ENCODE data around the gene FYB1.
A peak's percentile ranks its signal among the peaks of the same experiment; 100 is the strongest.

The FYB1 gene

GRCh38 chr5:39158127-39158593 lies 61.2 kb downstream of the FYB1 start:
- peak; percentile 49 for DNase-seq

- no peak for DNase-seq
These were observed 61.7 kb downstream of the FYB1 start for GRCh38 chr5:39157701-39158100.

- no peak for DNase-seq
These were observed 63.3 kb downstream of the FYB1 start for GRCh38 chr5:39156082-39156481.

GRCh38 chr5:39151745-39152144 lies 67.6 kb downstream of the FYB1 start:
- DNase-seq = no peak

GRCh38 chr5:39149966-39150365 lies 69.4 kb downstream of the FYB1 start:
- no peak for DNase-seq

- peak; percentile 20 for DNase-seq
These were observed 70.3 kb downstream of the FYB1 start for GRCh38 chr5:39148983-39149534.

GRCh38 chr5:39146831-39147540 lies 72.4 kb downstream of the FYB1 start:
- DNase-seq = no peak

GRCh38 chr5:39143151-39143860 lies 76.1 kb downstream of the FYB1 start:
- DNase-seq = no peak

- DNase-seq = peak; percentile 40
These were observed 78.7 kb downstream of the FYB1 start for GRCh38 chr5:39140558-39141168.

- DNase-seq = peak; percentile 96
These were observed 80.5 kb downstream of the FYB1 start for GRCh38 chr5:39138892-39139291.

- DNase-seq = no peak
These were observed 81.4 kb downstream of the FYB1 start for GRCh38 chr5:39137819-39138451.

- no peak for DNase-seq
These were observed 82.0 kb downstream of the FYB1 start for GRCh38 chr5:39137391-39137790.

GRCh38 chr5:39132792-39133191 lies 86.6 kb downstream of the FYB1 start:
- DNase-seq = no peak

- DNase-seq = no peak
These were observed 87.3 kb downstream of the FYB1 start for GRCh38 chr5:39132128-39132447.

GRCh38 chr5:39131210-39132127 lies 87.9 kb downstream of the FYB1 start:
- DNase-seq = no peak

- DNase-seq = no peak
These were observed 88.6 kb downstream of the FYB1 start for GRCh38 chr5:39130716-39131115.

- DNase-seq = no peak
These were observed 97.4 kb downstream of the FYB1 start for GRCh38 chr5:39121922-39122321.

GRCh38 chr5:39121315-39121714 lies 98.0 kb downstream of the FYB1 start:
- DNase-seq = no peak

- DNase-seq = no peak
These were observed 99.3 kb downstream of the FYB1 start for GRCh38 chr5:39120052-39120420.

GRCh38 chr5:39119404-39120051 lies 99.8 kb downstream of the FYB1 start:
- no peak for DNase-seq

GRCh38 chr5:39118638-39119037 lies 100.7 kb downstream of the FYB1 start:
- no peak for DNase-seq

- peak; percentile 25 for DNase-seq
These were observed 102.0 kb downstream of the FYB1 start for GRCh38 chr5:39117401-39117800.
